Measurements from ENCODE around the gene CA12.

- TF ChIP-seq CTCF (IDR thresholded peaks at IDR 0.05): no peak
- TF ChIP-seq EZH2 (IDR thresholded peaks at IDR 0.05; ENCODE audit: borderline replicate concordance, insufficient read depth, low read depth, low read length, poor library complexity, severe bottlenecking): no peak
These were observed 11.9 kb downstream of the CA12 start for GRCh38 chr15:63369781-63370180.
